ENCODE measurements around the gene FBXO38.
"Not testable (repeated sequence)": the region's sequence is repeated elsewhere in the genome, so short reads cannot be mapped to it uniquely, and the experiment has no call there.

Gene FBXO38

GRCh38 chr5:148427370-148428042 lies 43.7 kb downstream of the FBXO38 start:
- DNase-seq (ENCODE audit: insufficient read length, low spot score) (no peak), FAIRE-seq (no peak)

- FAIRE-seq (no peak), DNase-seq (ENCODE audit: insufficient read length, low spot score) (no peak)
Measured at GRCh38 chr5:148428848-148429247, 45.1 kb downstream of the FBXO38 start.

- no peak for FAIRE-seq
- no peak for DNase-seq (ENCODE audit: insufficient read length, low spot score)
Measured at GRCh38 chr5:148433826-148434225, 50.1 kb downstream of the FBXO38 start.

GRCh38 chr5:148436029-148436428 lies 52.3 kb downstream of the FBXO38 start:
- FAIRE-seq (no peak), DNase-seq (ENCODE audit: insufficient read length, low spot score) (no peak)

- FAIRE-seq (no peak), DNase-seq (ENCODE audit: insufficient read length, low spot score) (no peak)
Measured at GRCh38 chr5:148437249-148437648, 53.5 kb downstream of the FBXO38 start.

- no peak for DNase-seq (ENCODE audit: insufficient read length, low spot score)
Measured at GRCh38 chr5:148438933-148439332, 55.2 kb downstream of the FBXO38 start.

GRCh38 chr5:148443241-148443640 lies 59.5 kb downstream of the FBXO38 start:
- no peak for DNase-seq (ENCODE audit: insufficient read length, low spot score)
- FAIRE-seq, result no peak

More at GRCh38 chr5:148438933-148439332, 55.2 kb downstream of the FBXO38 start:
- FAIRE-seq, result no peak

GRCh38 chr5:148443998-148444397 lies 60.2 kb downstream of the FBXO38 start:
- DNase-seq (ENCODE audit: insufficient read length, low spot score), result peak; percentile 24
- peak; percentile 84 for FAIRE-seq

GRCh38 chr5:148445578-148445977 lies 61.8 kb downstream of the FBXO38 start:
- no peak for FAIRE-seq
- DNase-seq (ENCODE audit: insufficient read length, low spot score), result no peak

- DNase-seq (ENCODE audit: insufficient read length, low spot score) (no peak), FAIRE-seq (no peak)
Measured at GRCh38 chr5:148446611-148447010, 62.9 kb downstream of the FBXO38 start.

GRCh38 chr5:148452499-148453193 lies 68.9 kb downstream of the FBXO38 start:
- FAIRE-seq (no peak), DNase-seq (ENCODE audit: insufficient read length, low spot score) (no peak)

- DNase-seq (ENCODE audit: insufficient read length, low spot score) (no peak), FAIRE-seq (no peak)
Measured at GRCh38 chr5:148454576-148454975, 70.8 kb downstream of the FBXO38 start.

- FAIRE-seq (no peak), DNase-seq (ENCODE audit: insufficient read length, low spot score) (no peak)
Measured at GRCh38 chr5:148455185-148455584, 71.4 kb downstream of the FBXO38 start.

GRCh38 chr5:148457183-148457620 lies 73.4 kb downstream of the FBXO38 start:
- no peak for FAIRE-seq
- DNase-seq (ENCODE audit: insufficient read length, low spot score), result no peak

GRCh38 chr5:148458036-148458888 lies 74.5 kb downstream of the FBXO38 start:
- no peak for FAIRE-seq
- no peak for DNase-seq (ENCODE audit: insufficient read length, low spot score)

- FAIRE-seq (no peak), DNase-seq (ENCODE audit: insufficient read length, low spot score) (no peak)
Measured at GRCh38 chr5:148459669-148460068, 75.9 kb downstream of the FBXO38 start.

- DNase-seq (ENCODE audit: insufficient read length, low spot score), result no peak
- FAIRE-seq, result no peak
Measured at GRCh38 chr5:148465381-148466235, 81.8 kb downstream of the FBXO38 start.

GRCh38 chr5:148466236-148466580 lies 82.5 kb downstream of the FBXO38 start:
- FAIRE-seq, result no peak
- DNase-seq (ENCODE audit: insufficient read length, low spot score), result no peak

GRCh38 chr5:148467958-148468357 lies 84.2 kb downstream of the FBXO38 start:
- FAIRE-seq, result no peak
- DNase-seq (ENCODE audit: insufficient read length, low spot score), result no peak

- not testable (repeated sequence) for DNase-seq (ENCODE audit: insufficient read length, low spot score); FAIRE-seq
Measured at GRCh38 chr5:148468746-148469145, 85.0 kb downstream of the FBXO38 start.
